Measurements from ENCODE around the gene POU6F1. TPM values are rescaled to one million over a fixed set of nuclear protein-coding genes. Genes with fewer than 3 reads are reported as not detected.

The POU6F1 gene
- total RNA-seq, 1 experiment from 2014 or later, result 5.3 TPM

GRCh38 chr12:51209259-51209658 is 8.6 kb downstream of the POU6F1 start:
- no peak for TF ChIP-seq EZH2 (IDR thresholded peaks at IDR 0.05; ENCODE audit: low read depth)
- no peak for TF ChIP-seq CTCF (conservative IDR thresholded peaks at IDR 0.05)
- Histone ChIP-seq H3K9me2 (ENCODE audit: insufficient read depth) (no peaks in the 10 kb centered on the region), H3K4me1 (replicated peaks; ENCODE audit: insufficient read depth) (no peaks in the 10 kb centered on the region), H3K9me3 (ENCODE audit: insufficient read depth, low read depth) (no peaks in the 10 kb centered on the region), H3K4me3 (no peak overlapping the region), H3K27me3 (ENCODE audit: insufficient read depth, low read depth) (no peaks in the 10 kb centered on the region), H2AFZ (no peak overlapping the region), H4K20me1 (ENCODE audit: insufficient read depth) (no peaks in the 10 kb centered on the region), H3K4me2 (no peak overlapping the region), H3K79me2 (ENCODE audit: low read depth) (no peaks in the 10 kb centered on the region), H3F3A (ENCODE audit: insufficient read depth, low read depth) (no peaks in the 10 kb centered on the region), H3K27ac (no peak overlapping the region), H3K36me3 (ENCODE audit: low read depth) (no peaks in the 10 kb centered on the region)
- DNase-seq, result no peak
- intact Hi-C loops (cut with micrococcal nuclease; ENCODE audit: unreplicated experiment), result no loop called here
- BruUV-seq (replicated peaks), result no TSS peak
- POLR2A ChIA-PET (ENCODE audit: unreplicated experiment), result interaction anchor here (0.5 to 0.6 kb wide), 2 partner anchors 21 to 442 kb away, joined by 3 to 5 read pairs; no protein-coding TSS in a partner anchor
- CTCF ChIA-PET, result no interaction called here

- ChIA-PET POLR2A (ENCODE audit: unreplicated experiment) (no interaction called here), CTCF (no interaction called here)
- H3K4me3 ChIP-seq, result no peak overlapping the region
- H3K27ac ChIP-seq, result no peak overlapping the region
- no peak for DNase-seq
- H3F3A ChIP-seq (ENCODE audit: insufficient read depth, low read depth), result no peaks in the 10 kb centered on the region
- H2AFZ ChIP-seq, result no peak overlapping the region
- intact Hi-C loops (cut with micrococcal nuclease; ENCODE audit: unreplicated experiment), result no loop called here
- no peaks in the 10 kb centered on the region for H3K27me3 ChIP-seq (ENCODE audit: insufficient read depth, low read depth)
- no TSS peak for BruUV-seq (replicated peaks)
- H3K79me2 ChIP-seq (ENCODE audit: low read depth), result no peaks in the 10 kb centered on the region
- no peaks in the 10 kb centered on the region for H3K9me3 ChIP-seq (ENCODE audit: insufficient read depth, low read depth)
- H3K36me3 ChIP-seq (ENCODE audit: low read depth), result no peaks in the 10 kb centered on the region
- H4K20me1 ChIP-seq (ENCODE audit: insufficient read depth), result no peaks in the 10 kb centered on the region
- TF ChIP-seq CTCF (conservative IDR thresholded peaks at IDR 0.05) (no peak), EZH2 (IDR thresholded peaks at IDR 0.05; ENCODE audit: low read depth) (no peak)
- no peaks in the 10 kb centered on the region for H3K4me1 ChIP-seq (replicated peaks; ENCODE audit: insufficient read depth)
- no peak overlapping the region for H3K4me2 ChIP-seq
- no peaks in the 10 kb centered on the region for H3K9me2 ChIP-seq (ENCODE audit: insufficient read depth)
Measured at GRCh38 chr12:51208016-51208660, 9.7 kb downstream of the POU6F1 start.

- POLR2A ChIA-PET (ENCODE audit: unreplicated experiment), result interaction anchor here (0.7 kb wide), 1 partner anchor 76 kb away, joined by 3 read pairs; no protein-coding TSS in a partner anchor
- Histone ChIP-seq H3K79me2 (ENCODE audit: low read depth) (no peaks in the 10 kb centered on the region), H3K4me3 (no peak overlapping the region), H3K27ac (no peak overlapping the region), H3K9me2 (ENCODE audit: insufficient read depth) (no peaks in the 10 kb centered on the region), H3K4me1 (replicated peaks; ENCODE audit: insufficient read depth) (no peaks in the 10 kb centered on the region), H3K4me2 (no peak overlapping the region), H3K27me3 (ENCODE audit: insufficient read depth, low read depth) (no peaks in the 10 kb centered on the region), H2AFZ (no peak overlapping the region), H3K9me3 (ENCODE audit: insufficient read depth, low read depth) (no peaks in the 10 kb centered on the region), H4K20me1 (ENCODE audit: insufficient read depth) (no peaks in the 10 kb centered on the region), H3K36me3 (ENCODE audit: low read depth) (no peaks in the 10 kb centered on the region), H3F3A (ENCODE audit: insufficient read depth, low read depth) (0 out of 2 replicates have a peak, but pooled peaks cover 5% of the 10 kb centered on the region)
- TF ChIP-seq CTCF (conservative IDR thresholded peaks at IDR 0.05), result no peak
- no TSS peak for BruUV-seq (replicated peaks)
- CTCF ChIA-PET, result no interaction called here
- no peak for DNase-seq
- intact Hi-C loops (cut with micrococcal nuclease; ENCODE audit: unreplicated experiment), result no loop called here
Measured at GRCh38 chr12:51205350-51205749, 12.5 kb downstream of the POU6F1 start.
